Measurements from ENCODE around the gene SH3GL2.

SH3GL2 gene

GRCh38 chr9:17816431-17817027 is 237.7 kb downstream of the SH3GL2 start:
- Histone ChIP-seq H3K9me3 (no peaks in the 10 kb centered on the region), H3K27ac (no peak overlapping the region), H3K4me3 (no peak overlapping the region), H3K4me1 (no peaks in the 10 kb centered on the region), H3K27me3 (no peaks in the 10 kb centered on the region), H3K36me3 (no peaks in the 10 kb centered on the region)
- TF ChIP-seq, protein P1, sequence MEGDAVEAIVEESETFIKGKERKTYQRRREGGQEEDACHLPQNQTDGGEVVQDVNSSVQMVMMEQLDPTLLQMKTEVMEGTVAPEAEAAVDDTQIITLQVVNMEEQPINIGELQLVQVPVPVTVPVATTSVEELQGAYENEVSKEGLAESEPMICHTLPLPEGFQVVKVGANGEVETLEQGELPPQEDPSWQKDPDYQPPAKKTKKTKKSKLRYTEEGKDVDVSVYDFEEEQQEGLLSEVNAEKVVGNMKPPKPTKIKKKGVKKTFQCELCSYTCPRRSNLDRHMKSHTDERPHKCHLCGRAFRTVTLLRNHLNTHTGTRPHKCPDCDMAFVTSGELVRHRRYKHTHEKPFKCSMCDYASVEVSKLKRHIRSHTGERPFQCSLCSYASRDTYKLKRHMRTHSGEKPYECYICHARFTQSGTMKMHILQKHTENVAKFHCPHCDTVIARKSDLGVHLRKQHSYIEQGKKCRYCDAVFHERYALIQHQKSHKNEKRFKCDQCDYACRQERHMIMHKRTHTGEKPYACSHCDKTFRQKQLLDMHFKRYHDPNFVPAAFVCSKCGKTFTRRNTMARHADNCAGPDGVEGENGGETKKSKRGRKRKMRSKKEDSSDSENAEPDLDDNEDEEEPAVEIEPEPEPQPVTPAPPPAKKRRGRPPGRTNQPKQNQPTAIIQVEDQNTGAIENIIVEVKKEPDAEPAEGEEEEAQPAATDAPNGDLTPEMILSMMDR (IDR thresholded peaks at IDR 0.05): no peak
- intact Hi-C loops (cut with DNase I; ENCODE audit: low total_unique reads): no loop called here
- DNase-seq: no peak

DNA sequence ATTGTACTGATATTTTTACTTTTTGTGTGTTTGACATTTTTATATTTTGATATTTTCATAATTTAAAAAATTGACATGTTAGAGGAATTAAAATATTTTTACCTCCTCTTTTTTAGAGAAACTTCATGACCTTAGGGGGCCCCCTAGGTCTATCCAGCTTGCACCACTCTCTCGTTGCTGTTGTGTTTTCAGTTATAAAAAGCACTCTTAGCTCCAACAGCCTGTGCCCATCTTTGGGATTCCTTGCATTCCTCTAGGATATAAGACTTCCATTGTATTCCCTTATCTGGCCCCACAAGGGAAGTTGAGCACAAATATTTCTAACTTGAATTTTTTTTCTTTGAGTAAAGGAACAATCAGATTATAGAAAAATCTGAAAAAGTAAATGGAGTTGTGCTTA is 245.3 kb downstream of the SH3GL2 start:
- TF ChIP-seq, protein P1 (IDR thresholded peaks at IDR 0.05): no peak
- H3K27ac ChIP-seq: peak overlapping the region in 1 of 2 donors; percentile 34
- H3K9me3 ChIP-seq: no peaks in the 10 kb centered on the region
- H3K4me1 ChIP-seq: peaks cover 0 to 23% (median 11%) of the 10 kb centered on the region in 4 donors
- H3K36me3 ChIP-seq: no peaks in the 10 kb centered on the region
- intact Hi-C loops (cut with DNase I; ENCODE audit: low total_unique reads): no loop called here
- H3K27me3 ChIP-seq: no peaks in the 10 kb centered on the region
- no peak overlapping the region for H3K4me3 ChIP-seq
- DNase-seq: no peak

DNA sequence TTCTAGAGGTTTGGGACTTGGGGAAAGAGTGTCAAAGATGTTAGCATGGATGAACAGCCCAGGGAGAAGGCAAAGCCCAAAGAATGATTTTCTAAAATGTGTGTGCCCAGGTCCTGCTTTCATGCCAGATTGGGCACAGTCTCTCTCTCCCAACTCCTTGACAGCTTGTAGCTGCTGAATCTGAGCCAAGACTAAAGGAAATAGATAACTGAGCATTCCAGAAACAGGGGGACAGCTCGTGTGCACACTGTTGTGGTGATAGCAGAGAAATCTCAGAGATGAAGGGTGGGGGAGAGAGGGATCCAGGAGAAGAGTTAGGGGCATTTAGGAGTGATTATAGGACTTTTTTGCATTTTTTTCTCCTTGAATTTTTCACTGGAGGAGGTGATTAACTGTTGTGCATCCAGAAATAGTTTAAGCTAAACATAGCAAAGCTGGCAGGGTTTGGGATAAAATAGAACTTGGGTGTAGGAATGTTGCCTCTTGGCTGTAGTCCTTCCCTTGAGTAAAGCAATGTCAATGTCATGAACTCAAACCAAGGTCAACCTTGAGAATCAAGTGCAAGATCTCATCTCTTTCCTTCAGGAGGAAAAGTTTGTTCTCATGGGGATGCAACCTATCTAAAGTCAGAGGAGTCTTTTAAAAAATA is 245.9 kb downstream of the SH3GL2 start:
- intact Hi-C loops (cut with DNase I; ENCODE audit: low total_unique reads): no loop called here
- no peak for DNase-seq
- Histone ChIP-seq H3K4me3 (no peak overlapping the region), H3K4me1 (peaks cover 0 to 23% (median 11%) of the 10 kb centered on the region in 4 donors), H3K36me3 (no peaks in the 10 kb centered on the region), H3K9me3 (no peaks in the 10 kb centered on the region), H3K27ac (peak overlapping the region in 1 of 2 donors; percentile 34), H3K27me3 (no peaks in the 10 kb centered on the region)
- TF ChIP-seq, protein P1 (IDR thresholded peaks at IDR 0.05): no peak

DNA sequence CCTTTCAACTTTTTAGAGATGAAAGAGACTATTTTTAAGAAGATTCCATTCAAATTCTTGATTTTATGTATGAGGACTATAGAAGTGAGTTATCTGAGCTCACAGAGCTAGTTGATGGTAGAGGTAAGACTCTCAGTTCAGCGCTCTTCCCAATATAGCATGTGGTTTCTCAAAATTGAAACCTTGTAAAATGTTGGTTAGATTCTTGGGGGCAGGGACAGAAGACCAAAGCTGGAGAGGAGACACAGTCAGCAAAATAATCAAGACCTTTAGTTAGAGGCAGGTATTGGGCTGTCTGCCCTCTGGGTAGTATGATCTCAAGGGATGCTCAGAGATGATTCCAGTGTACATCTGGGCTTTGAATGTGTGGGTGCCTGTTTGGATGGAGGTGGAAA is 246.4 kb downstream of the SH3GL2 start:
- peak overlapping the region in 1 of 2 donors; percentile 34 for H3K27ac ChIP-seq

DNA sequence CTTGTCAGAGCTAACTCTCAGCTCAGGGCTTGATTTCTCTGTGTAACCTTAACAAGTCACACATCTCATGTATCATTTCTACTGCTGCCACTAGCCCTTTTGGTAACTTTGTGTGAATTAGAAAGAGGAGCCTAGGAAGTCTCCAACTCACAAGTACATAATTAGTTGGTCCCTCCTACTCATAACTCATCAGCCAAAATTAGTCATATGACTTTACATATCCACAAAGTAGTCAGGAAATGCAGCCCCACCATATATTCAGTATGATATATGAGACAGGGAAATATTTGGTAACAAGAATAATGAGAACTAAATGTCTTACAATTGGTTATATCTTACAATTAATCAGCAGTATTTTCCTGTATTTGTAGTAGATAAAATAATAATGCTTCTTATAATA is 250.2 kb downstream of the SH3GL2 start:
- Histone ChIP-seq H3K27me3 (no peaks in the 10 kb centered on the region), H3K36me3 (no peaks in the 10 kb centered on the region), H3K9me3 (no peaks in the 10 kb centered on the region), H3K27ac (no peak overlapping the region), H3K4me1 (peaks cover 0 to 18% (median 11%) of the 10 kb centered on the region in 4 donors), H3K4me3 (no peak overlapping the region)
- intact Hi-C loops (cut with DNase I; ENCODE audit: low total_unique reads): no loop called here
- no peak for DNase-seq
- TF ChIP-seq, protein P1 (IDR thresholded peaks at IDR 0.05): no peak

More for the DNA sequence above, 246.4 kb downstream of the SH3GL2 start:
- Histone ChIP-seq H3K27me3 (no peaks in the 10 kb centered on the region), H3K4me3 (no peak overlapping the region), H3K9me3 (no peaks in the 10 kb centered on the region), H3K36me3 (no peaks in the 10 kb centered on the region), H3K4me1 (peaks cover 0 to 23% (median 11%) of the 10 kb centered on the region in 4 donors)
- no peak for DNase-seq
- TF ChIP-seq, protein P1 (IDR thresholded peaks at IDR 0.05): no peak
- intact Hi-C loops (cut with DNase I; ENCODE audit: low total_unique reads): no loop called here
